Activated T-helper 2 cell treated with anti-CD3 and anti-CD28 coated beads, Interferon-gamma antibody, Interleukin-2, Interleukin-4, amounts not matched to agents 10 μg/mL and 5 μg/mL and 100 μg/mL, durations not matched to agents 14 hours and 24 hours and 36 hours (primary cell): ENCODE data around the gene XXYLT1. TPM values are rescaled to one million over a fixed set of nuclear protein-coding genes. Genes with fewer than 3 reads are reported as not detected.
"Not testable (repeated sequence)": the region's sequence is repeated elsewhere in the genome, so short reads cannot be mapped to it uniquely, and the experiment has no call there.

ENCODE experiments used
- DNase-seq: peaks from one replicate; pipeline ENCODE4 v3.0.0; 2021; ENCODE audit warnings: low spot score
- H3K27ac Mint-ChIP-seq: one replicate; pipeline ENCODE4 v1.8.0; 2021; ENCODE audit warnings: mixed read lengths
- H3K27me3 Mint-ChIP-seq: one replicate; pipeline ENCODE4 v1.8.0; 2021; ENCODE audit warnings: low read depth, mixed read lengths
- H3K36me3 Mint-ChIP-seq: one replicate; pipeline ENCODE4 v1.8.0; 2021; ENCODE audit warnings: low read depth, mixed read lengths
- H3K4me1 Mint-ChIP-seq: one replicate; pipeline ENCODE4 v1.8.0; 2021; ENCODE audit warnings: low read depth, mixed read lengths
- H3K4me3 Mint-ChIP-seq: one replicate; pipeline ENCODE4 v1.8.0; 2021; ENCODE audit warnings: low read depth, mild to moderate bottlenecking, moderate library complexity, mixed read lengths
- H3K9me3 Mint-ChIP-seq: one replicate; pipeline ENCODE4 v1.8.0; 2021; ENCODE audit warnings: mixed read lengths
- intact Hi-C: fragments of 100-400 bp; cut with micrococcal nuclease; formaldehyde crosslinking; loops from one replicate; pipeline ENCODE4 v1.15.1; 2023
- total RNA-seq: library from RNA; stranded (reverse); gene quantifications from 2 replicates; pipeline ENCODE4 v1.2.3, GENCODE V29; 2022

The XXYLT1 gene
- total RNA-seq, 1 donor from 2014 or later = 15.8 TPM

DNA sequence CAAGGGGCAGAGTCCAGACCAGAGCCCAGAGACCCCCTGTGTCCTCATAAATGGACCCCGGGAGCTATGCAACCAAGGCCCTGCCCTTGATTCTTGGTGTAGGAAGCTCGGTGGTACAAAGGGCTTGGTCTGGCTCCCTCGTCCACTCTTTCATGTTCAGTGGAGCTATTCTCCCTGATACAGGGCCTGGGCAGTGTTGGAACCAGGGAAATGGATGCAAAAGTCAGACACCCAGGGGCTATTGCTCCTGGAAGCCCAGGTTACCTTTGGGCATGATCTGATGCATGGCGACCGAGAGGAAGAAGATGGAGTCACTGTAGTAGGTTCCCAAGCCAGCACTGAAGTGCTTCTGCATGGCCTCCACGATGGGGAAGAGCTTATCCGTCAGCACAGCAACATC is 44.5 kb downstream of the XXYLT1 start:
- intact Hi-C loops = no loop called here
- Mint-ChIP-seq H3K4me1 (no peaks in the 10 kb centered on the region), H3K4me3 (no peak overlapping the region), H3K27me3 (no peaks in the 10 kb centered on the region), H3K27ac (no peak overlapping the region), H3K9me3 (no peaks in the 10 kb centered on the region), H3K36me3 (peaks cover 3% of the 10 kb centered on the region)
- DNase-seq = no peak

DNA sequence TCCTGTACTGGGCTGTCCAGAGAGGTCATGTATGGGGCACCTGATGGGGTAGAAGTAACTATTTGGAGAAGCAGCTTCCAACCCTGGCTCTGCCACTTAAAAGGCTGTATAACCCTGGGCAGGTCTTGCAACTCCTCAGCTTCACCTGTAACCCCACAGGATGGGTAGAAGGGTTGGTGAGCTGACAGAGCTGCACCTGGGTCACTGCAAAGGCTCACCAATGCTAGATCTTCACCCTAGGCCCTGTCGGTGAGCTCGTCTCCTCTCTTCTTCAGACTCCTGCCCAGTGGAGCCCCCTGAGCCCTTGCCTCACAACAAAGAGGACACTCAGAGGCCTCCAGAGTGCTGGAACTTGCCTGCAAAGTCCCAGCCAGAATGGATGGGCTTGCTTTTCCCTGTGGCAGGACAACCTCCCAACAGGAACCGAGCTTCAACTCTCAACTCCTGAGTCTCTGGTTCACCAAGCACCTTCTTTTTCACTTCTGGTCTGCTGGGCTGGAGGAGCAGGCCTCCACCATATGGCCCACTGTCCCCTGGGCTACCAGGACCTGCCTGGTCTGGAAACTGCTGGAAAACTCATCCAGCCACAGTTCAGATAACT is 45.9 kb downstream of the XXYLT1 start:
- peaks cover 3% of the 10 kb centered on the region for H3K36me3 Mint-ChIP-seq
- H3K4me3 Mint-ChIP-seq = no peak overlapping the region
- no peaks in the 10 kb centered on the region for H3K4me1 Mint-ChIP-seq
- H3K9me3 Mint-ChIP-seq = no peaks in the 10 kb centered on the region
- intact Hi-C loops = no loop called here
- H3K27ac Mint-ChIP-seq = no peak overlapping the region
- H3K27me3 Mint-ChIP-seq = no peaks in the 10 kb centered on the region
- no peak for DNase-seq

DNA sequence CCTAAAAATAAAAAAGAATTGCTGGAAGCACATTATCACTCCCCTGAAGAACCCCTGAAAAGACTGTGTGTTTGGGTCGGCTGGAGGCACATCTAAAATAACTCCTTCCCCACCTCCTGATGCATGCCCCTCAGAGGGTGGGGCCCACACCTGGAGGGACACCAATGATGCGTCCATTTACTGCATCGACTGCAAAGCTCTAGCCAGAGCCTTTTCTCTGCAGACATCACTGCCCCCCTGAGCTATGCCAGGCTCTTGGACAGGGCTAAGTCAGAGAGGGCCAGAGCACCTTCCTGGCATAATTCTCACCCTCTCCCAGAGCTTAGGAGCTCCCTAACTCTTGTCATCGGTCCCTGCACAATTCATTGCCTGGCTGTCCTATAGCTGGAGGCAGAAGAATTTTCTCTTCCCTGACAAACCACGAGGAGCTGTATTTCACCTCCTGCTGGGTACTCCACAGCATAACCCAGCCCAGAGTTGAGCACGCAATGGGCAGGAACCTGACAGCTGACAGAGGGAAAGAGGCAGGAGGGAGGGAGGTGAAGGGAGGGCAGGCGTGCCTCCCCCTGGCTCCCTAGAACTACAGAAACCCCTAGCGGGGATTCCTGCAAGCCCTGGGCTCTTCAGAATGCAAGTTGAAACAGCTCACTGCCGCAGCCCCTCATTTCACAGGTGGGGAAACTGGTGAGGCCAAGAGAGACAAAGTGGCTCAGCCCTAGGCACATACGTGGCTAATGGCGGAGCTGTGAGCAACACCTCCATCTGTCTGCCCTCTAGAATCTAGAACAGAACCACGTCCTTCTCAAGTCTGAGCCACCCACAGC is 46.6 kb downstream of the XXYLT1 start:
- Mint-ChIP-seq H3K27ac (no peak overlapping the region), H3K27me3 (no peaks in the 10 kb centered on the region), H3K9me3 (no peaks in the 10 kb centered on the region), H3K4me1 (no peaks in the 10 kb centered on the region), H3K36me3 (peaks cover 4% of the 10 kb centered on the region), H3K4me3 (no peak overlapping the region)
- no peak for DNase-seq
- intact Hi-C loops = no loop called here

DNA sequence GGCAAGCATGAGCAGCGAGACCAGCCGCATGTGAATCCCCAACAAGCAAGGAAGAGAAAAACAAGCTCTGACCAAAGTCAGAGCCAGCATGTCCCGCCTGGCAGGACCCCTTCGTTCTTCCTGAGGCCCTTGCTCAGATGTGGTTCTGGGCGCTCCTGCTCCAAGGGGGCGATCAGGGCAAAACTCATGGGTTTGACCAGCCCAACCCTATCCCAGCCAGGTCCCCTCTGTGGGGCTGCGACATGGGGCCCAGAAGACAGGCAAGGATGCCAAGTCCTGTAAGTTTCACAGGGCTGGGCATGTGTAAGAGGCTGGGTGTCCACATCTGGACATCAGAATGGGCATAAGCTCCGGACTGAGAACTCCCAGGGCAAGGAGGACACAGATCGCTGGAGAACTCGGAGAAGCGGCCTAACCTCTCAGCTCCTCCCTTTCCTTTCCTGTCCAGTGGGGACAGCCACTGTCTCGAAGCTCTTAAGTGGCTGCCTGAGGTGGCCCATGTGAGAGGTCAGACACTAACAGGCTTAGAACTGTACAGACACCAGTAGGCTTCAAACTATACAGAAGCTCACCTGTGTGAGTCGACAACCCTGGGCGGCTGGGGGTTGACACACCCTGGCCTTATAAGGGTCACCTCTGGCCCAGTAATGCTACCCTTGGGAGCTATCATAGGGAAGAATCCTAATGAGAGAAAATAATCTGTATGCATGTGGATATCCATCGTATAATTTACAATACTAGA is 48.9 kb downstream of the XXYLT1 start:
- H3K4me3 Mint-ChIP-seq = no peak overlapping the region
- no peak for DNase-seq
- intact Hi-C loops = no loop called here
- H3K4me1 Mint-ChIP-seq = no peaks in the 10 kb centered on the region
- H3K36me3 Mint-ChIP-seq = peaks cover 7% of the 10 kb centered on the region
- peaks cover 6% of the 10 kb centered on the region for H3K9me3 Mint-ChIP-seq
- H3K27ac Mint-ChIP-seq = no peak overlapping the region
- H3K27me3 Mint-ChIP-seq = no peaks in the 10 kb centered on the region

DNA sequence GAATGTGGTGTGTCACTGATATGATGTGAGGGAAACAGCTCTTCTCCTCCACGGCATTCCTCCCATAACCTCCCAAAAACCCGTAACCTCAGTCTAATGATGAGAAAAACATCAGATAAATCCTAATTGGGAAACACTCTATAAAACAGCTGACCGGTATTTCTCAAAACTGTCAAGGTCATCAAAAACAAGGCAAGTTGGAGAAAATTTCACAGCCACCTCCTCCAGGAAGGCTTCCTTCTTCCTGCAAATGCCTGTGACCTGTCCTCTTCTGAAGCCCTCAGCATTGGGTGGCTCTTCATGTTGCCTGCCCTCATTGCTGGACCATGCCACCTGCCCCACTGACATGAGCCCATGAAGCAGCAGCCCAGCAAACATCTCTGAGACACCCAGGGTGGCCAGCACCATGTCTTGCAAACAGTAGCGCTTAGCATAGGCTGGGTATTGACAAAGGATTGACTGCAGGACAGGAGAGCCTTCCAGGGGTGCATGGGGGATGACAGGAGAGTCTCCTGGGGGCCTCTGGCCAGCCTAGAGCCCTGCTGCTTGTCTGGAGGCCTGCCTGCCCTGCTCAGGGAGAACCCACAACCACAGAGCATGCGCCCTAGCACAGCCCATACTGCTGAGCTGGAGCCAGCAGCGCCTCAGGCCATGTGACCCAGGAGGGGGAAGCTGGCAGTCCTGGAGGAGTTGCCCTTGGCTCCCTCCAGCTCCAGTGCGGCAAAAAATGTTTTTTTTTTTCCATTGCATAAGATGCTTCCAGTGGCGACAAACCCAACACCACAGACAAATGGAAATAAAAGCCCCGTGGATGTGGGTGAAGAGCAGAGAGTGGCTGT is 49.7 kb downstream of the XXYLT1 start:
- no peak overlapping the region for H3K27ac Mint-ChIP-seq
- intact Hi-C loops = no loop called here

DNA sequence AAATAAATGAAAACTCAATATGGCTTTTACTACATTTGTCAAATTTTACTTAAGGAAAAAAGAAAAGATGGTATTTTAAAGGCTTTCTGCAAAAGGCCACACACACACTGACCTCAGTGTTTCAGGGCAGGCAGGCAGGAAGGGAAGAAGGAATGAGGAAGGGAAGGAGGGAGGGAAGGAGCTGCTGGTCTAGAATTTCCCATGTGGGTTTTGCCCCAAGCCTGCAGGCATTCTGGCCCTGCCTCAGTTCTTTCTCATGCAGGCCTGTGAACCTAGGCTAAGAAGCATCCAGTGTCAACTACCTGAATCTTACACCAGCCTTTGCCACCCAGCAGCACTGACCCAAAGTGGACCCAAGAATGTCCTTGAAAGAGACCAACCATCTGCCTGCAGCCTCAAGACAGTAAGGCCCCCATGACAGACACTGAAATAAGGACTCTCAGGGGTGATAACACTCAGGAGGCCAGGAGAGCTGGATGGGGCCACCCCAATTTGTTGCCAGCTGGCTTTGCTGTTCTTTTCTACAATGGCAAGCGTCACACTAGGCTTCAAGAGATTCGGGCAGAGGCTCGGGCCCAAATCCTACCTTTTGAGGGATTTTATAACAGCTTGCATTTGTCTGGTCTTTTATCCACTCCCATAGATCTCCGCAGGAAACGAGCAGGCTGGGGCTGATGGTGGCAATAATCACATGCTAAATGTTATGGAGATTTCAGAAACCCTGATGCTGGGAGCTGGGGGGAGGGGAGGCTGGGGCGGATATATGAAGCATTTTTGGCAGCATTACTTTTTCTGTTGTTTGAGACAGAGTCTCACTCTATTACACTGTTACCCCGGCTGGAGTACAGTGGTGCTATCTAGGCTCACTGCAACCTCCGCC is 51.4 kb downstream of the XXYLT1 start:
- Mint-ChIP-seq H3K36me3 (peaks cover 4% of the 10 kb centered on the region), H3K4me3 (no peak overlapping the region), H3K4me1 (no peaks in the 10 kb centered on the region), H3K9me3 (peaks cover 6% of the 10 kb centered on the region), H3K27ac (no peak overlapping the region), H3K27me3 (no peaks in the 10 kb centered on the region)
- intact Hi-C loops = no loop called here
- DNase-seq = no peak

More for the DNA sequence above, 49.7 kb downstream of the XXYLT1 start:
- H3K36me3 Mint-ChIP-seq = peaks cover 7% of the 10 kb centered on the region
- H3K27me3 Mint-ChIP-seq = no peaks in the 10 kb centered on the region
- H3K4me3 Mint-ChIP-seq = no peak overlapping the region
- no peaks in the 10 kb centered on the region for H3K4me1 Mint-ChIP-seq
- peaks cover 6% of the 10 kb centered on the region for H3K9me3 Mint-ChIP-seq
- DNase-seq = no peak

DNA sequence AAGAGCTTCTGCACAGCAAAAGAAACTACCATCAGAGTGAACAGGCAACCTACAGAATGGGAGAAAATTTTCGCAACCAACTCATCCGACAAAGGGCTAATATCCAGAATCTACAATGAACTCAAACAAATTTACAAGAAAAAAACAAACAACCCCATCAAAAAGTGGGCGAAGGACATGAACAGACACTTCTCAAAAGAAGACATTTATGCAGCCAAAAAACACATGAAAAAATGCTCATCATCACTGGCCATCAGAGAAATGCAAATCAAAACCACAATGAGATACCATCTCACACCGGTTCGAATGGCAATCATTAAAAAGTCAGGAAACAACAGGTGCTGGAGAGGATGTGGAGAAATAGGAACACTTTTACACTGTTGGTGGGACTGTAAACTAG is 52.6 kb downstream of the XXYLT1 start:
- DNase-seq, intact Hi-C loops, H3K27me3 Mint-ChIP-seq, H3K4me3 Mint-ChIP-seq, H3K9me3 Mint-ChIP-seq, H3K36me3 Mint-ChIP-seq, H3K27ac Mint-ChIP-seq, H3K4me1 Mint-ChIP-seq: not testable (repeated sequence)

DNA sequence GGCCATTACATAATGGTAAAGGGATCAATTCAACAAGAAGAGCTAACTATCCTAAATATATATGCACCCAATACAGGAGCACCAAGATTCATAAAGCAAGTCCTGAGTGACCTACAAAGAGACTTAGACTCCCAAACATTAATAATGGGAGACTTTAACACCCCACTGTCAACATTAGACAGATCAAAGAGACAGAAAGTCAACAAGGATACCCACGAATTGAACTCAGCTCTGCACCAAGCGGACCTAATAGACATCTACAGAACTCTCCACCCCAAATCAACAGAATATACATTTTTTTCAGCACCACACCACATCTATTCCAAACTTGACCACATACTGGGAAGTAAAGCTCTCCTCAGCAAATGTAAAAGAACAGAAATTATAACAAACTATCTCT is 55.4 kb downstream of the XXYLT1 start:
- H3K4me1 Mint-ChIP-seq, H3K36me3 Mint-ChIP-seq, H3K27me3 Mint-ChIP-seq, DNase-seq, H3K9me3 Mint-ChIP-seq, intact Hi-C loops, H3K27ac Mint-ChIP-seq, H3K4me3 Mint-ChIP-seq: not testable (repeated sequence)

DNA sequence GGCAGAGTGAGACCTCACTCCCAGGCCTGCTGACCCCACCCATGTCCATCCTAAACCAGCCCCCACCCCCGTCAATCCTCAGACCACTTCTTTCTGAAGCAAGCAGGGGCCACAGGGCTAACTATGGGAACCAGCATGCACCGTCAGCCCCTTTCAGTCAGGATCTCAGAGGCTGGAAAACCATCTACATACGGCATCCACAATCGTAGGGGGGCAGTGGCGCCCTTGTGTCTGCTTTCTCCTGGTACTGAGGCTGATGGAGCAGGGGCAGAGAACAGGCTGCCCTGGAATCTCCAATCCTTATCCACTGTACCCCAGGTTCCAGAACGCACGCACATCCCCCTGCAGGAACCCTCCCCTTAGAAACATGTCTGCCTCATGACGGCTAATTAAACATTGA is 56.6 kb downstream of the XXYLT1 start:
- no peak for DNase-seq
- Mint-ChIP-seq H3K4me1 (peaks cover 1% of the 10 kb centered on the region), H3K9me3 (peaks cover 6% of the 10 kb centered on the region), H3K27ac (no peak overlapping the region), H3K36me3 (peaks cover 3% of the 10 kb centered on the region), H3K4me3 (no peak overlapping the region), H3K27me3 (no peaks in the 10 kb centered on the region)
- intact Hi-C loops = no loop called here

DNA sequence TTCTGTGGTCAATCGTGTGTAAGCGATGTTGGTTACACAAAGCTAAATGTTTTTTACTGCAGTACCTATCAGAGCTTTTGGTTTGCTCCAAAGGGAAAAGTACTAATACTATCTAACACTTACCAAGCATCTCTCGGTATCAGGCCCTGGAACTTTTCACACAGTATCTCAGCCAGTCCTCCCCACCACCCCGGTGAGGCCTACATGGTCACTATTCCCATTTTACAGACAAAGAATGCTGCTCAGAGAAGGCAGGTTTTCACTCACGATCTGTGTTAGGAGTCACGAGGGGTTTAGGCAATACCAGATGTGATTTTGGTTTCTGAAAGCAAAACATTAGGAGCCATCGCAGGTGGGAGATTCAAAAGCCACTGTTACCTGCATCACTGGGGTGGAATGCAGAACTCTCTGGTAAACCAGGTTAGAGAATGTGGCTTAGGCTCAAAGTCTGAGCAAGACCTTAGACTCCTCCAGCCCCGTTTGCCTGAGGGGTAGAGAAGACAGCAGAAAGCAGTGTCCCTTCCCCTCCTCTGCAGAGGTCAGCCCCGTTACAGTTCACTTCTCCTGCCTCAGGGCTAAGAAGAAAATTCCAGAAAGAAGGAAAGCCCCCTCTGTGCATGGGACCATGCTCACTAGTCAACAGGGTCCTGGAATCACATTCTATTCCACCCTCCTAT is 57.2 kb downstream of the XXYLT1 start:
- H3K36me3 Mint-ChIP-seq = no peaks in the 10 kb centered on the region

DNA sequence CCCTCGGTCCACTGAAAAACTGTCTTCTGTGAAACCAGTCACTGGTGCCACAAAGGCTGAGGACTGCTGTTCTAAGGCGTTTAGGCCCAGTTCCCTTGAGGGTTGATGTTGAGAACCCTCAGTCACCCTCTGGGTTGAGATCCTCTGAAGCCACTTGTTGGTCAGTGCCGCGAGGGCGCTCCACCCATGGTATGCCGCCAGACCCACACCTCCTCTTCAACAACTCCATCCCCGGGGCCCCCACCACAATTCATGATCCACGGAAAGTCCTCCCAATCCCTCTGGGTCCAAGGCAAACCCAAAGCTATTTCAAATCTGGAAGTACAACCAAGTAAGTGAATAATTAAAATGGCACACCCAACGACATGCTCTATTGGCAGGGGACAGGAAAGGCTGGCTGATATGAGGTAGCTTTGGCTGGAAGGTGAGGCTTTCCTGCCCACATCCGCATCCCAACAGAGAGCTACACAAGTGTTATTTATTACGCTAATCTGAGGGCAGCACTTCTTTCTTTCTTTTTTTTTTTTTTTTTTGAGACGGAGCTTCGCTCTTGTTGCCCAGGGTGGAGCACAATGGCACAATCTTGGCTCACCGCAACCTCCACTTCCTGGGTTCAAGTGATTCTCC is 58.1 kb downstream of the XXYLT1 start:
- intact Hi-C loops = no loop called here
- no peak for DNase-seq
- Mint-ChIP-seq H3K4me1 (peaks cover 5% of the 10 kb centered on the region), H3K9me3 (no peaks in the 10 kb centered on the region), H3K36me3 (no peaks in the 10 kb centered on the region), H3K27me3 (no peaks in the 10 kb centered on the region), H3K4me3 (no peak overlapping the region), H3K27ac (no peak overlapping the region)

More for the DNA sequence above, 57.2 kb downstream of the XXYLT1 start:
- intact Hi-C loops = no loop called here
- no peak overlapping the region for H3K4me3 Mint-ChIP-seq
- DNase-seq = no peak
- peaks cover 1% of the 10 kb centered on the region for H3K4me1 Mint-ChIP-seq
- H3K27ac Mint-ChIP-seq = no peak overlapping the region
- H3K9me3 Mint-ChIP-seq = peaks cover under 1% of the 10 kb centered on the region
- H3K27me3 Mint-ChIP-seq = no peaks in the 10 kb centered on the region
